ENCODE data around the gene CCDC167. TPM values are rescaled to one million over a fixed set of nuclear protein-coding genes. Genes with fewer than 3 reads are reported as not detected.
A peak's percentile ranks its signal among the peaks of the same experiment; 100 is the strongest.

Gene CCDC167
- total RNA-seq, 1 experiment from 2014 or later: 31.9 TPM

DNA sequence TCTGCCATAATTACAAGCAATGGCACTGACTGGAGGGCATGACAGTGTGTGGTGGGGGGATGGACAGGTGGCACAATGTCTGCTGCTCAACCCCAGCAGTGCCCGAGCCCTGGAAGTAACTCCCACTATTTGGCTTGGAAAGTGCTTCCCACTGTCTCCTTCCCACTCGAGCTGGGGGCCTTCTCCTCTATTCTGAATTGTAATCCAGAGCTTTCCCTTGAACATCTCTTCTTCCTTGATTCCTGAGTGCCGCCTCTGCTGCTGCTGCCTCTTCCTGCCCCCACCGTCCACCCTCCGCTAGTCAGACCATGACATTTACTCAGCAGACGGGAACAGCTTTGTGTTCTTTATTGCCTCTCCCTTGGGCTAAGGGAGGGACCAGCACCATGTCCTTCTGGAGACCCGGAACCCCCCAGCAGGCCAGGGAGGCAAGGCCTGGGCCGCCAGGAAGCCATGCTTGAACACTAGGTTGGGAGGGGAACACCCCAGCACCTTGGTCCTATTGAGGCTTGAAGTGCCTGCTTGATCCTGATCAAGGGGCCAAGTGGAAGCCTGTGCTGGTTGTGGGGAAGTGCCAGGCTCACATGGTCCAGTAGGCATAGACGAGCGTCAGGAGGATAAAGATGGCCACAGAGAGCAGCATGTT is 17.0 kb downstream of the CCDC167 start:
- Histone ChIP-seq H3K23me2 (ENCODE audit: insufficient read length, low read depth, low read length, poor library complexity, severe bottlenecking) (no peaks in the 10 kb centered on the region), H3K18ac (ENCODE audit: insufficient read length, low read depth, low read length) (no peak overlapping the region), H4K8ac (replicated peaks; ENCODE audit: insufficient read length, low read depth, low read length) (no peak overlapping the region), H3K27ac (ENCODE audit: insufficient read length, low read depth, low read length) (no peak overlapping the region), H2BK12ac (ENCODE audit: insufficient read length, low read depth, low read length) (no peak overlapping the region), H3K79me1 (ENCODE audit: insufficient read depth, low read depth, low read length, poor library complexity, severe bottlenecking) (no peaks in the 10 kb centered on the region), H3K4me1 (ENCODE audit: insufficient read depth, low read length) (peaks cover 4% of the 10 kb centered on the region; the same call in 1 of the 2 replicates), H3K79me2 (ENCODE audit: insufficient read depth, low read length) (no peaks in the 10 kb centered on the region), H2BK15ac (ENCODE audit: low read depth, low read length) (no peak overlapping the region), H2AK5ac (ENCODE audit: insufficient read length, low read length) (no peak overlapping the region), H2BK20ac (ENCODE audit: low read depth, low read length, poor library complexity, severe bottlenecking) (no peak overlapping the region), H3K9me3 (ENCODE audit: control insufficient read depth, low read depth, low read length) (no peaks in the 10 kb centered on the region), H3K9ac (ENCODE audit: extremely low read depth, insufficient read length, low read length) (no peak overlapping the region), H2BK5ac (ENCODE audit: insufficient read length, low read length) (no peak overlapping the region), H3K4me2 (ENCODE audit: insufficient read depth, insufficient read length, low read length) (no peak overlapping the region), H3T11ph (ENCODE audit: low read length) (no peak overlapping the region), H4K5ac (ENCODE audit: insufficient read length, low read depth, low read length) (no peak overlapping the region), H3K23ac (ENCODE audit: insufficient read length, low read depth, low read length) (no peak overlapping the region), H3K14ac (ENCODE audit: insufficient read depth, low read length) (no peak overlapping the region; the same call in 1 of the 2 replicates), H2AFZ (ENCODE audit: low read length) (no peak overlapping the region), H3K56ac (ENCODE audit: insufficient read length, low read depth, low read length) (no peak overlapping the region), H4K20me1 (ENCODE audit: control insufficient read depth, insufficient read depth, insufficient read length) (no peaks in the 10 kb centered on the region), H4K91ac (ENCODE audit: insufficient read length, low read depth, low read length) (no peak overlapping the region), H3K4ac (ENCODE audit: low read depth, low read length) (no peak overlapping the region), H2BK120ac (ENCODE audit: low read depth, low read length, poor library complexity, severe bottlenecking) (no peak overlapping the region), H3K27me3 (ENCODE audit: insufficient read depth, low read length) (no peaks in the 10 kb centered on the region)
- Mint-ChIP-seq H3K9me3 (no peaks in the 10 kb centered on the region), H3K36me3 (ENCODE audit: insufficient read depth in 1 of 3, low read depth in 3 of 3) (peaks cover 10 to 39% (median 33%) of the 10 kb centered on the region in 3 experiments), H3K4me1 (peaks cover 11 to 25% of the 10 kb centered on the region in 2 experiments), H3K27me3 (ENCODE audit: low read depth) (no peaks in the 10 kb centered on the region; the same call in 1 of the 2 replicates), H3K27ac (peak overlapping the region in 1 of 3 experiments; percentile 34; a peak in 2 of 7 replicates), H3K4me3 (no peak overlapping the region)
- WGBS (ENCODE audit: extremely low coverage, insufficient read length, low lambda C conversion rate): no CpG with 5 or more reads among the region's 10 CpGs
- no peak for DNase-seq
- TF ChIP-seq, protein P1, sequence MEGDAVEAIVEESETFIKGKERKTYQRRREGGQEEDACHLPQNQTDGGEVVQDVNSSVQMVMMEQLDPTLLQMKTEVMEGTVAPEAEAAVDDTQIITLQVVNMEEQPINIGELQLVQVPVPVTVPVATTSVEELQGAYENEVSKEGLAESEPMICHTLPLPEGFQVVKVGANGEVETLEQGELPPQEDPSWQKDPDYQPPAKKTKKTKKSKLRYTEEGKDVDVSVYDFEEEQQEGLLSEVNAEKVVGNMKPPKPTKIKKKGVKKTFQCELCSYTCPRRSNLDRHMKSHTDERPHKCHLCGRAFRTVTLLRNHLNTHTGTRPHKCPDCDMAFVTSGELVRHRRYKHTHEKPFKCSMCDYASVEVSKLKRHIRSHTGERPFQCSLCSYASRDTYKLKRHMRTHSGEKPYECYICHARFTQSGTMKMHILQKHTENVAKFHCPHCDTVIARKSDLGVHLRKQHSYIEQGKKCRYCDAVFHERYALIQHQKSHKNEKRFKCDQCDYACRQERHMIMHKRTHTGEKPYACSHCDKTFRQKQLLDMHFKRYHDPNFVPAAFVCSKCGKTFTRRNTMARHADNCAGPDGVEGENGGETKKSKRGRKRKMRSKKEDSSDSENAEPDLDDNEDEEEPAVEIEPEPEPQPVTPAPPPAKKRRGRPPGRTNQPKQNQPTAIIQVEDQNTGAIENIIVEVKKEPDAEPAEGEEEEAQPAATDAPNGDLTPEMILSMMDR (conservative IDR thresholded peaks at IDR 0.05): no peak
